Stimulated activated CD8-positive, alpha-beta memory T cell treated with anti-CD3 and anti-CD28 coated beads, Interleukin-15, amount 100 ng/mL, for 24 hours (primary cell): Measurements from ENCODE around the gene MTRF1L.
"Not testable (repeated sequence)": the region's sequence is repeated elsewhere in the genome, so short reads cannot be mapped to it uniquely, and the experiment has no call there.

Experiments used
- DNase-seq: peaks from one replicate; pipeline ENCODE4 v3.0.0-alpha.2; 2020; ENCODE audit warnings: low read depth

MTRF1L gene

GRCh38 chr6:153003366-153003690 lies 819 bp upstream of the MTRF1L start:
- DNase-seq = no peak

DNA sequence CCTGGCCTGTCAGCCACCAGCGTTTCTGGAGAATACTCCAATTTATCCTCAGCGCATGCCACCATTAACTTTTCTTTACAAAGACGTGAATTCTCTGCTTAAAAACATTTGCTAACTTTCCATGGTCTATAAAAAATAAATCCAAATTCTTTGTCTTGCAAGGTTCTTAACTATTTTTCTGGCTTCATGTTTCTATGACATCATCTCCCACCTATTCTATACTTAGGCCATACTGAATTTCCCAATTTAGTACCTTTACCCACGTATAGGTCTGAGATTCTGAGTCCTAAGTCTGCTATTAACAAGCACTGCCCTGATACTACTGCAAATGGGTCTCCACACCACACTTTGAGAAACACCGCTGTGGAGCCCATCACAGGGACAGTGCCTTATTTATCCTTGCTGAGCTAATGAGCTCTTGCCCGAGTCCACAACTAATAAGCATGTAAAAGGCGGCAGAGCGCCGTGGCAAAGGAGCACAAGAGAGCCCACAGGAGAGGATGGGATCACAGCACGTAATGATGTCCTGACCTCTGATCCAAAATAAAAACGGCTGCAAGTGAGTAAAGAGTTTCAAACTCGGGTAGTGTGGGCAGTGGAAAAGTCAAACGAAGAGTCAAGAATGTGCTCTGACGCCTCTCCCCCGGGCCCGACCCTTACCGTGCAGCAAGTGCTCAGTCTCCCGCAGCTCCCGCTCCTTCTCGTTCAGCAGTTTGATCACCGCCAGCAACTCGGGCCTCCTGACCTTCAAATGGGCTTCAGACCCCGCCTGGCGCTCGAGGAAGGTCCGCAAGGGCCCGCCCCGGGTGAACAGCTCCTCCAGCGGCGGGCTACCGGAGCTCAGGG lies 519 bp downstream of the MTRF1L start:
- no peak for DNase-seq

DNA sequence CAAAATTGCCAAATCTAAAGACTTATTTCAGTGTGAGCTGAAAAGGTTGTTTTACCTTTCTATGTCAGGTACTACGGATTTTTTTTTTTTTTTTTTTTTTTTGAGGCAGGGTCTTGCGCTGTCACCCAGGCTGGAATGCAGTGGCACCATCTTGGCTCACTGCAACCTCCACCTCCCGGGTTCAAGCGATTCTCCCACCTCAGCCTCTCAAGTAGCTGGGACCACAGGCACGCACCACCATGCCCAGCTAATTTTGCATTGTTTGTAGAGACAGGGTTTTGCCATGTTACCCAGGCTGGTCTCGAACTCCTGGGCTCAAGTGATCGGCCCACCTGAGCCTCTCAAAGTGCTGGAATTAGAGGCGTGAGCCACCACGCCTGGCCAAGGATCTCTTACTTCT lies 1.7 kb downstream of the MTRF1L start:
- DNase-seq = not testable (repeated sequence)

DNA sequence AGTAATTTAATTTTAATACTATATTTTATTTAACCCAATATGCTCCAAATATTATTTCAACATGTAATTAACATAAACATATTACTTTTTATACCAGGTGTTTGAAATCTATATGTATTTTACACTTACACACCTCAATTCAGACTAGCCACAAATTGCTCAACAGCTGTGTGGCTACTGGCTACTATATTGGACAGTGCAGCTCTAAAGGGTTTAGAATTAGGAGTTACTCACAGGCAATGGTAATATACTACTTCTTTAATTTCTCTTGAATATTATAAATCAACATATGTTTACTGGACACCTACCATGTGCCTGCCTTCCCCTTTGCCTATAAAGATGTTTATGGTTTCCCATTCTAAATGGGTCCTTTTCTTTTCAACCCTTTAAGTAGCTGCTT lies 2.3 kb downstream of the MTRF1L start:
- no peak for DNase-seq

DNA sequence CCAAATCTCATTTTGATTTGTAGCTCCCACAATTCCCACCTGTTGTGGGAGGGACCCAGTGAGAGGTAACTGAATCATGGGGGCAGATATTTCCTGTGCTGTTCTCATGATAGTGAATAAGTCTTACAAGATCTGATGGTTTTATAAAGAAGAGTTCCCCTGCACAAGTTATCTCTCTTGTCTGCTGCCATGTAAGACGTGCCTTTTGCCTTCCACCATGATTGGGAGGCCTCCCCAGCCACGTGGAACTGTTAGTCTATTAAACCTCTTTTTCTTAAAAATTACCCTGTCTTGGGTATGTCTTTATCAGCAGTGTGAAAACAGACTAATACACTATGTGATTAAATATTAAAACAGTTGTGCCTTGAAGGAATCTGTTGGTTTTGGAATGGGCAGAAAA lies 3.0 kb downstream of the MTRF1L start:
- DNase-seq = not testable (repeated sequence)

GRCh38 chr6:152993847-152994246 lies 8.7 kb downstream of the MTRF1L start:
- DNase-seq = no peak

DNA sequence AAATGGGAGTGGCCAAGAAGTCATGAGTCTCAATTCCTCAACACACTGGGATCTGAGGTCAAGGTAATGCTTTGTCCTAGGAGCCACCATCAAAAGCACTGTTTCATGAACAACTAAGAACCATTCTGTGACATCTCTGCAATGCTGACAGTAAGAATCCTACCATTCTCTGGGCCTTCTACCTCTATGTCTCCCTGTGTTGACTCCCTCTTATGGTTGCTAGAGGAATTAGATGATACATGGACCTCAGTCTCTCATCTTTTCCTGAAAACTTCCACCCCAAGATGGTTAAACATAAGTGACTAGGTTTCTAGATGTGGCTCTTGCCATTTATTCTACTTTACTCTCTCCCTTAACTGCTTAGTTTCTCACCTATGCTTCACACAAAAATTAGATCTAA lies 9.1 kb downstream of the MTRF1L start:
- no peak for DNase-seq

DNA sequence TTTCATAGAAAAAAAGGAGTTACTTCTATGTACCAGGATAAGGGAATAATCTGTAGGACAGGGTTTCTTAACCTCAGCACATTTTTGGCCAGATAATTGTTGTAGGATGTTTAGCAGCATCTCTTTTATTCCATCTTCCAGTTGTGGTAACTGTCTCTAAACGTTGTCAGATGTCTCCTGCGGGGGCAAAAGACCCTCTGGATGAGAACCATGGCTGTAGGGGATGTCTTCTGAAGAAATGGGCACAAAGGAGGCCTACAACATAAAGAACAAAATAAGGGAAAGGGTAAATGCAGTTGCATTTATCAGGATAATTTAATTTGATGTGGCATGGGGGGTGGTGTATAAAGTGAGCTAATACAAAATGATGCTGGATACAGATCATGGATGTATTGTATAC lies 15.5 kb downstream of the MTRF1L start:
- DNase-seq = no peak

GRCh38 chr6:152985300-152985699 lies 17.2 kb downstream of the MTRF1L start:
- DNase-seq = not testable (repeated sequence)

- DNase-seq = no peak
These were observed 18.0 kb downstream of the MTRF1L start for GRCh38 chr6:152984513-152984872.

DNA sequence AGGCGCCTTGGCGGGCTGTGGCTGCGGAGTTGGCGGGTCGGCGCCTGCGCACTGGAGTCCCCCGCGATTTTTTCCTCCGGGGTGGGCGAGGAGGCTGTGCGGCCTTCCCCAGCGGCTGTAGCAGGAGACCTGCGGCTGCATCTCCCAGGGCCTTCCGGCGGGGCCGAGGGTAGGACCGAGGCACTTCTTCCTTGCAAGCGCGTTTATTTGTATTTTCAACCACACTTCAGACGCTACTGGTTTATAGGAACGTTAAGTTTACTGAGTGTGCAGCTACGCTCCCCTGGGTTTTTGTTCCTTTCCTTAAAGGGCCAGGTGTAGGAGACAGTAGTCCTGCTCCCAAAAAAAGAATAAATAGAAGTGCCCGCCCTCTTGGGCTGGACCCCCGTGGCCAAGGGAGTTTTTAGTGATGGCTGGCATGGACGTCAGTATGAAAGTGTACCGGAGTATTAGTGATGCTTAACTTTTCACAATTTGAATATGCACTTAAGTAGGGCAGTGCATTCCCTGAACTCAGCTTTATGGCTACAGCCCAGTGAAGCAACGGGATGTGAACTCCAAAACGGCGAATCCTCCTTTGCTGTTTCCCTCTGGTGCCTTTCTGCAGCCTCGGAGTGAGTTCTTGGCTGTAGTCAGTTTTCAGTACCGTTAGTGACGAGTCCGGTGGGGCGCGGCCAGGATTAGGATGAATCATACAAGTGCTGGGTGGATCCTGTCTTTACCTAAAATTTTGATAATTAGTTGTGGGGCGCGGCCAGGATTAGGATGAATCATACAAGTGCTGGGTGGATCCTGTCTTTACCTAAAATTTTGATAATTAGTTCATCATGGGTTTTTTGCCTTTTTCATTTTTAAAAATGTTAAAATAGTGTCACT lies 18.6 kb downstream of the MTRF1L start:
- DNase-seq = peak; percentile 93

- peak; percentile 88 for DNase-seq
These were observed 19.4 kb downstream of the MTRF1L start, which contains the start of gene FBXO5 for GRCh38 chr6:152982904-152983636. Gene FBXO5 (minus strand): TSS chr6:152983041. CDS start chr6:152982959, 82 bp downstream.

DNA sequence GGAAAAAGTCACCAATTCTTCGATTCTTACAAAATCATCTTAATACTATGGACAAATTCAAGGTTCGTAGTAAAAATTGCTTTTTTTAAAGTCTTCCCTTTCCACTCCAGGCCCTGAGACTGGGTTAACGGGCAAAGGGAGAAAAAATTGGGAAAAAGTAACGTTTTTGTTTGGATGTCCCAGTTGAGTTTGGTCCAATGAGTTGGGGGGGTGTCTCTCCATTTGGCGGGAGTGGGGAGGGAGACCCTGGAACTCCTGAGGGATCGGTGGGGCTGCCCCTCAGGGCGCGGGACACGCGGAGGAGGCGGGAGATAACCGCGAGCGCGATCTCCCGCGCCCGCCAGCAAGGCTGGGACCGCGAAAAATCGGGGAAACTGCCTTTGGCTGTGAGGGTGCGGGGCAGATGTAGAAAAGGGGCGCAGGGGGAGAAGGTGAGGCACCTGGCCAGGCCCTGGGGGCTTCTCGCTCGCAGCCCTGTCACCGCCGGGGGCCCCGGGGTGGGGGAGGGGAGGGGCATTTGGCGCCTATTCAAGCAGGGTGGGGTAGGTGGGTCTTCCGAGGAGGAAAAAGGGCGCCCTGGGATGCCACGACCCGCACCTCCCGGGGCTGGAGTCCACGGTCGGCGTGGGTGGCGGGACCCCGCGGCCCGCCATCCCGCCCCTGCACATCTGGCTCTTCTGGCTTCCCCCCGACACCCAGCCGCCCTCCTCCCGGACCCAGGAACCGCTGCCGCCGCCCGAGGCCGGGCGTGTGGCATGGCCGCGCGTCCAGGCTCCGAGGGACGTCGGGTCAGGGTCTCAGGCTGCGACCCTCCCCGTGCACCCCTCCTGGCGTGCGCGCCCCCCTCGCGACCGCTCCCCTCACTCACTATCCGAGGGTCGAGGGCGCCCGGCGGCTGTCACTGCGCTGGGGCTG lies 20.3 kb downstream of the MTRF1L start:
- DNase-seq = no peak

- DNase-seq = no peak
These were observed 21.3 kb downstream of the MTRF1L start for GRCh38 chr6:152981219-152981618.

- no peak for DNase-seq
These were observed 21.9 kb downstream of the MTRF1L start for GRCh38 chr6:152980656-152981055.

GRCh38 chr6:152979116-152979515 lies 23.4 kb downstream of the MTRF1L start:
- DNase-seq = no peak

GRCh38 chr6:152978058-152978457 lies 24.5 kb downstream of the MTRF1L start:
- DNase-seq = no peak

DNA sequence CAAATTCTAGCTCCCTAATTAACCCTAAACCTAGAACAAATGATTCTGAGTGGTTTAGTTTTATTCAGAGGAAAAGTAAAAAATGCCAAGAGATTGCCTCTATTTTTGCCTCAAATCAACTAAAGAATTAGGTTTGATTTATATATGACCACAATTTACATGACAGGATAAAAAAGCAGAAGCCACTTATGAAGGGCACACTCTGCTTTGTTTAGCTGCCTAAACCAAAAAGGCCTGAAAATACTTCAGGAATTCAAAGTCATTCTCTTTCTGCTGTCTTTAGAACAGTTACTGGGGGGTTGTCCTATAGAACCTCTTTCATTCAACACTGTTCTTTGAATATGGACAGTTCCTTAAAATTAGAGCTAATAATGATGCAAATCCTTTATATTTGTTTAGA lies 25.0 kb downstream of the MTRF1L start:
- no peak for DNase-seq

- no peak for DNase-seq
These were observed 25.8 kb downstream of the MTRF1L start for GRCh38 chr6:152976749-152977148.

GRCh38 chr6:152975204-152975915 lies 27.1 kb downstream of the MTRF1L start:
- no peak for DNase-seq

DNA sequence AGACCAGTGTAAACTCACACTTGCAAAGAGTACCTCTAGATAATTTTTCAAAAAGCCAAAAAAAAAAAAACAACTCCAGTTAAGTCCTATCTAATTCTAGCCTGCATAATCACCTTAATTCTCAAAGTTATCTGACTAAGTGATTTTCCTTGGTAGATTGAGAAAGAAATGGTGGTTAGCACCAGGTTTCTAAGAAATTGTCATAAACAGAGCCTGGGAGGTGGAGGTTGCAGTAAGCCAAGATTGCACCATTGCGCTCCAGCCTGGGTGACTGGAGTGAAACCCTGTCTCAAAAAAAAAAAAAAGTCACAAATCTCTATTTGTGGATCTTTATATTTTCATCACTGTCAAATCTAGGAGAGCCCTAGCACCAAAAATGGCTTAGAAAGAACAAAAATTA lies 28.6 kb downstream of the MTRF1L start:
- no peak for DNase-seq
